ENCODE measurements around the gene GTF2A1. TPM values are rescaled to one million over a fixed set of nuclear protein-coding genes. Genes with fewer than 3 reads are reported as not detected.

The GTF2A1 gene
- total RNA-seq, 4 donors from 2014 or later: 20.4 to 38.3 (median 33.2) TPM

- Histone ChIP-seq H3K4me3 (no peak overlapping the region), H3K9me3 (no peaks in the 10 kb centered on the region), H3K36me3 (peaks cover 0 to 12% of the 10 kb centered on the region in 2 donors), H3K4me1 (no peaks in the 10 kb centered on the region), H3K27me3 (no peaks in the 10 kb centered on the region), H3K27ac (no peak overlapping the region)
- no peak for DNase-seq
- in situ Hi-C loops (cut with MboI; ENCODE audit: low sequenced_read_pairs in 4 of 4): no loop called here
- TF ChIP-seq POLR2A (IDR thresholded peaks at IDR 0.05): no peak
- no peak for TF ChIP-seq CTCF (IDR thresholded peaks at IDR 0.05 in 4 of 5, conservative IDR thresholded peaks at IDR 0.05 in 1 of 5)
- intact Hi-C loops (cut with DNase I; ENCODE audit: low total_unique reads): no loop called here
- ATAC-seq: no peak
Measured at GRCh38 chr14:81260732-81261131, 40.0 kb upstream of the GTF2A1 start.

- no peaks in the 10 kb centered on the region for H3K9me3 ChIP-seq
- ATAC-seq (no peak), DNase-seq (no peak)
- H3K27ac ChIP-seq: no peak overlapping the region
- H3K4me3 ChIP-seq: no peak overlapping the region
- H3K4me1 ChIP-seq: no peaks in the 10 kb centered on the region
- H3K36me3 ChIP-seq: peaks cover 0 to 12% of the 10 kb centered on the region in 2 donors
- intact Hi-C loops (cut with DNase I; ENCODE audit: low total_unique reads): no loop called here
- in situ Hi-C loops (cut with MboI; ENCODE audit: low sequenced_read_pairs in 4 of 4): no loop called here
- TF ChIP-seq POLR2A (IDR thresholded peaks at IDR 0.05): no peak
- TF ChIP-seq CTCF (IDR thresholded peaks at IDR 0.05 in 4 of 5, conservative IDR thresholded peaks at IDR 0.05 in 1 of 5): no peak
- H3K27me3 ChIP-seq: no peaks in the 10 kb centered on the region
Measured at GRCh38 chr14:81256289-81256960, 35.7 kb upstream of the GTF2A1 start.

GRCh38 chr14:81252278-81252677, 31.5 kb upstream of the GTF2A1 start:
- Histone ChIP-seq H3K27ac (no peak overlapping the region), H3K36me3 (no peaks in the 10 kb centered on the region), H3K9me3 (no peaks in the 10 kb centered on the region), H3K4me1 (no peaks in the 10 kb centered on the region), H3K4me3 (no peak overlapping the region), H3K27me3 (no peaks in the 10 kb centered on the region)
- no peak for TF ChIP-seq CTCF (IDR thresholded peaks at IDR 0.05 in 4 of 5, conservative IDR thresholded peaks at IDR 0.05 in 1 of 5)
- TF ChIP-seq POLR2A (IDR thresholded peaks at IDR 0.05): no peak
- no peak for ATAC-seq
- in situ Hi-C loops (cut with MboI; ENCODE audit: low sequenced_read_pairs in 4 of 4) (no loop called here), intact Hi-C loops (cut with DNase I; ENCODE audit: low total_unique reads) (no loop called here)
- no peak for DNase-seq

GRCh38 chr14:81247271-81247766, 26.6 kb upstream of the GTF2A1 start:
- Histone ChIP-seq H3K4me3 (no peak overlapping the region), H3K27ac (no peak overlapping the region), H3K9me3 (no peaks in the 10 kb centered on the region), H3K36me3 (no peaks in the 10 kb centered on the region), H3K27me3 (no peaks in the 10 kb centered on the region), H3K4me1 (no peaks in the 10 kb centered on the region)
- ATAC-seq (peak; percentile 25 to 32), DNase-seq (peak in 1 of 2 donors; percentile 39)
- in situ Hi-C loops (cut with MboI; ENCODE audit: low sequenced_read_pairs in 4 of 4): no loop called here
- intact Hi-C loops (cut with DNase I; ENCODE audit: low total_unique reads): no loop called here
- TF ChIP-seq CTCF (IDR thresholded peaks at IDR 0.05 in 4 of 5, conservative IDR thresholded peaks at IDR 0.05 in 1 of 5) (no peak), POLR2A (IDR thresholded peaks at IDR 0.05) (no peak)
